HL-60/S4 (cell line): ENCODE data around the gene TXNDC2.
"Not testable (repeated sequence)": the region's sequence is repeated elsewhere in the genome, so short reads cannot be mapped to it uniquely, and the experiment has no call there.

ENCODE experiments used
- in situ Hi-C: fragments of 300-500 bp; cut with MboI; formaldehyde crosslinking; loops from 2 replicates; pipeline ENCODE4 v1.14.3; 2022; ENCODE audit warnings: low sequenced_read_pairs

The TXNDC2 gene

GRCh38 chr18:9884090-9884489 lies 1.7 kb upstream of the TXNDC2 start:
- in situ Hi-C loops: no loop called here

- in situ Hi-C loops: no loop called here
These were observed 1.1 kb upstream of the TXNDC2 start for GRCh38 chr18:9884532-9885140.

- in situ Hi-C loops: no loop called here
These were observed 204 bp downstream of the TXNDC2 start for GRCh38 chr18:9886005-9886348.

GRCh38 chr18:9887992-9888391 lies 2.2 kb downstream of the TXNDC2 start:
- in situ Hi-C loops: no loop called here

GRCh38 chr18:9890196-9890595 lies 4.4 kb downstream of the TXNDC2 start:
- in situ Hi-C loops: no loop called here

- in situ Hi-C loops: no loop called here
These were observed 5.2 kb downstream of the TXNDC2 start for GRCh38 chr18:9890957-9891356.

DNA sequence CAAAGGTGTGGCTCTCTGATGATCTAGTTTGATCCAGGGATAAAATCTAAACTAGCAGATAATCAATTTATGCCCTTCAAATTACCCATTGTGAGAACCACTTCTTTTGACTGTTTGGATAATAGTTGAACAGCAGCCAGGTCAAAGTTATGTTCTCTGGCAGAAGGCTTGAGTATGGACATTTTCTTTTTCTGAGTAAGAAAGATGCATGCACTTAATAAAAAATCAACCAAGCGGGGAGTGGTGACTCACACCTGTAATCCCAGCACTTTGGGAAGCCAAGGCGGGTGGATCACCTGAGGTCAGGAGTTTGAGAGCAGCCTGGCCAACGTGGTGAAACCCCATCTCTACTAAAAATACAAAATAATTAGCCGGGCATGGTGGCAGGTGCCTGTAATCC lies 5.7 kb downstream of the TXNDC2 start:
- in situ Hi-C loops: not testable (repeated sequence)

GRCh38 chr18:9894454-9895068 lies 8.8 kb downstream of the TXNDC2 start:
- in situ Hi-C loops: no loop called here

GRCh38 chr18:9897129-9897528 lies 11.4 kb downstream of the TXNDC2 start:
- in situ Hi-C loops: no loop called here

GRCh38 chr18:9897787-9898291 lies 12.1 kb downstream of the TXNDC2 start:
- in situ Hi-C loops: not testable (repeated sequence)

DNA sequence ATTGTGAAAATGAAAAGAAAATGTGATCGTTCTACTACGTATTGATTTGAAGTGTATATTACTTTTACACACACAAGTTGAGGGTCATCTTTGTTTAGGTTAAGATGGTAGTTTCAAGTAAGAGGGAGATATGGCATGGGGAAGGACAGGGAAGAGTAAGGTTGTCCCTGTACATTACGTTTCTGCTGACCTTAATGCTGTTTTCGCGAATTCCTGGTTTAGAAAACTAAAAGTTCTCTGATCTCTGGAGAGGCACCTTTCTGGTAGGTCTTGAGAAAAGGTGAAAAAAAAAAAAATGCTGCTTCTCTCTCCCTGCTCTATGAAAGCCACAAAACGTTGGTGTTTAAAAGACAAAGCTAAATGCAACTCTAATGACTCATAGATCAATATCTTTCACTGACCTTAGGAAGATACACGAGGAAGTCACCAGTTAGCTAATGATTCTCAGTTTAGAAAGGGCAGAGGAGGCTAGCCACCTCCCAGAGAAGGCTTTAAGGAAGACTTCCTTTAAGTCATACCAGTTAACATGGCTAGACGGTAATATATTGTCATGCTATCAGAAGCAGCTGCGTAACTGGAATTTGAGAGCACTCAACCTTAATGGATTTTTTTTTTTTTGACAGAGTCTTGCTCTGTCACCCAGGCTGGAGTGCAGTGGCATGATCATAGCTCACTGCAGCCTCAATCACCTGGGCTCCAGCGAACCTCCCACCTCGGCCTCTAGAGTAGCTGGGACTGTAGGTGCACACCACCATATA lies 13.2 kb downstream of the TXNDC2 start:
- in situ Hi-C loops: no loop called here

DNA sequence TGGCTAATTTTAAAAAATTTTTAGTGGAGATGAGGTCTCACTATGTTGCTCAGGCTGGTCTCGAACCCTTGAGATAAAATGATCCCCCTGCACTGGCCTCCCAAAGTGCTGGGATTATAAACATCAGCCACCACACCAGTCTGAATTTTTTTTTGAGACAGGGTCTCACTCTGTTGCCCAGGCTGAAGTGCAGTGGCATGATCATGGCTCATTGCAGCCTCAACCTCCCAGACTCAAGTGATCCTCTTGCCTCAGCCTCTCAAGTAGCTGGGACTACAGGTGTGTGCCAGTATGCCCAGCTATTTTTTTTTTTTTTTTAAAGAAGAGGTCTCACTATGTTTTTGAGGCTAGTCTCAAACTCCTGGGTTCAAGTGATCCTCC lies 13.8 kb downstream of the TXNDC2 start:
- in situ Hi-C loops: not testable (repeated sequence)

- in situ Hi-C loops: no loop called here
These were observed 14.9 kb downstream of the TXNDC2 start for GRCh38 chr18:9900699-9901098.

- in situ Hi-C loops: no loop called here
These were observed 15.6 kb downstream of the TXNDC2 start for GRCh38 chr18:9901377-9901776.

GRCh38 chr18:9902264-9902663 lies 16.5 kb downstream of the TXNDC2 start:
- in situ Hi-C loops: not testable (repeated sequence)

- in situ Hi-C loops: no loop called here
These were observed 17.1 kb downstream of the TXNDC2 start for GRCh38 chr18:9902832-9903231.

- in situ Hi-C loops: no loop called here
These were observed 19.7 kb downstream of the TXNDC2 start for GRCh38 chr18:9905401-9905922.

DNA sequence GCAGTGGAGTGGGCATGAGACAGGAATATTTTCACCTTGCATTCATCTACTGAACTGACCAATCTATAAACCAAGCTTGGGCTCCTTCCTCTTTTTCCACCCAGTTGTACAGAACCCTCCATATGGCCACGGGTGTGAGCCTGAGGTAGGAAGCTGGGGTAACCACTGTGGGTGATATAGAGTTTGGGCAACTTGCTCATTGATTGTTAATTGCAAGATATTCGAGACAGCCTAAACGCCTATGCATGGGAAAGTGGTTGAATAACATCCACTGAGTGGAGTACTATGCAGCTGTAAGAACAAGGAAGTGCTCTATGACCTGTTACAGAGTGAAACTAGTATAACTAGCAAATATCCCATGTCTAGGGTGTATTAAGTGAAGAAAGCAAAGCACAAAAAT lies 20.7 kb downstream of the TXNDC2 start:
- in situ Hi-C loops: no loop called here

DNA sequence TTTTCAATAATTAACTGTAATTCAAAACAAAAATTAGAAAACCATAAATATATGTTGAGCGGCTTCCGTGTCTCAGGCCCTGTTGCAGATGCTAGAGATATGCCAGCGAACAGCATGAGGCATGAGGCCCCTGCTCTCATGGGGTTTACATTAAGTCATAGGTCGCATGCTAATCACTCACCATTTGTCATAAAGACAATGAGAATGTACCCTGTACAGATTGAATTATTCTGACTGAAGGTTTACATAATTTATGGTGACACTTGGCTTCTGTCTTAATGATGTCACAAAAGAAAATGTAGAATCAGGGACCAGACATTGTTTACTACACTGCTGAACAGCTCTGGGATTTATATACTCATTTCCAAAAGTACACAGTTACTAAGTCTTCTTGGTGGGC lies 22.1 kb downstream of the TXNDC2 start:
- in situ Hi-C loops: no loop called here

GRCh38 chr18:9910071-9910470 lies 24.3 kb downstream of the TXNDC2 start:
- in situ Hi-C loops: no loop called here

GRCh38 chr18:9910661-9911060 lies 24.9 kb downstream of the TXNDC2 start:
- in situ Hi-C loops: no loop called here

- in situ Hi-C loops: no loop called here
These were observed 25.5 kb downstream of the TXNDC2 start for GRCh38 chr18:9911226-9911625.
